Forelimb muscle (tissue), 1 donor: ENCODE data around the gene AGPAT1. TPM values are rescaled to one million over a fixed set of nuclear protein-coding genes. Genes with fewer than 3 reads are reported as not detected.
"Not testable (repeated sequence)": the region's sequence is repeated elsewhere in the genome, so short reads cannot be mapped to it uniquely, and the experiment has no call there.

ENCODE experiments used
- DNase-seq: peaks from one replicate; pipeline ENCODE4 v3.0.0-alpha.2; 2013; ENCODE audit warnings: low read depth
- polyA plus RNA-seq: library from polyadenylated mRNA; unstranded; fragments of 120-200 nt; gene quantifications from one replicate; pipeline ENCODE4 v1.2.1, GENCODE V29; 2013; ENCODE audit not compliant: insufficient read length

The AGPAT1 gene
- polyA plus RNA-seq, 1 donor, result 57.3 TPM

GRCh38 chr6:32186151-32186840, 10.4 kb upstream of the AGPAT1 start:
- not testable (repeated sequence) for DNase-seq

GRCh38 chr6:32185681-32186131, 9.8 kb upstream of the AGPAT1 start:
- not testable (repeated sequence) for DNase-seq

- no peak for DNase-seq
These were observed 8.3 kb upstream of the AGPAT1 start, which contains the start of gene AGER for GRCh38 chr6:32184084-32184640. AGER (minus strand) TSS chr6:32184253; CDS start chr6:32184222, 31 bp downstream.

- no peak for DNase-seq
These were observed 7.7 kb upstream of the AGPAT1 start for GRCh38 chr6:32183483-32184083.

- DNase-seq, result no peak
These were observed 7.1 kb upstream of the AGPAT1 start for GRCh38 chr6:32183030-32183429.

- no peak for DNase-seq
These were observed 6.7 kb upstream of the AGPAT1 start for GRCh38 chr6:32182555-32182981.

GRCh38 chr6:32181915-32182529, 6.1 kb upstream of the AGPAT1 start:
- no peak for DNase-seq

- no peak for DNase-seq
These were observed 5.3 kb upstream of the AGPAT1 start for GRCh38 chr6:32181148-32181702.

GRCh38 chr6:32179766-32180405, 4.0 kb upstream of the AGPAT1 start:
- no peak for DNase-seq

- no peak for DNase-seq
These were observed 2.9 kb upstream of the AGPAT1 start for GRCh38 chr6:32178547-32179440.

GRCh38 chr6:32177788-32178546, 2.1 kb upstream of the AGPAT1 start, which contains the start of gene RNF5:
RNF5 (plus strand) TSS chr6:32178405; CDS start chr6:32178512, 107 bp downstream.
- DNase-seq, result peak; percentile 100

- no peak for DNase-seq
These were observed 1.4 kb upstream of the AGPAT1 start for GRCh38 chr6:32177183-32177787.

- no peak for DNase-seq
These were observed 745 bp upstream of the AGPAT1 start for GRCh38 chr6:32176476-32177182.

- DNase-seq, result no peak
These were observed 568 bp downstream of the AGPAT1 start for GRCh38 chr6:32175322-32175710.

- no peak for DNase-seq
These were observed 1.5 kb downstream of the AGPAT1 start for GRCh38 chr6:32174416-32174815.

- DNase-seq, result no peak
These were observed 2.7 kb downstream of the AGPAT1 start for GRCh38 chr6:32173051-32173727.

GRCh38 chr6:32171234-32171633, 4.7 kb downstream of the AGPAT1 start:
- no peak for DNase-seq

- DNase-seq, result no peak
These were observed 5.6 kb downstream of the AGPAT1 start for GRCh38 chr6:32170294-32170693.
